ENCODE measurements around the gene ZNF845. TPM values are rescaled to one million over a fixed set of nuclear protein-coding genes. Genes with fewer than 3 reads are reported as not detected.

Gene ZNF845
- total and polyA plus RNA-seq, 2 experiments from 2014 or later: 5.5 to 22.1 TPM

GRCh38 chr19:53374743-53375142, 41.2 kb downstream of the ZNF845 start:
- no peaks in the 10 kb centered on the region for H3K9me2 ChIP-seq (ENCODE audit: insufficient read depth)
- H3K4me3 ChIP-seq: no peak overlapping the region
- DNase-seq (ENCODE audit: low spot score) (no peak), ATAC-seq (no peak)
- Mint-ChIP-seq H3K27ac (peak overlapping the region; percentile 50; the same call in 1 of the 2 replicates), H3K36me3 (ENCODE audit: low read depth) (peaks cover 83% of the 10 kb centered on the region), H3K4me3 (no peak overlapping the region), H3K9me3 (peaks cover 13% of the 10 kb centered on the region; the same call in 2 of the 3 replicates), H3K27me3 (ENCODE audit: insufficient read depth, low read depth, poor library complexity) (peaks cover 2% of the 10 kb centered on the region), H3K4me1 (peaks cover 35% of the 10 kb centered on the region)
- peak overlapping the region; percentile 28; the same call in 1 of the 2 replicates for H3K4me2 ChIP-seq
- H3F3A ChIP-seq (replicated peaks; ENCODE audit: low read depth): peaks cover 9% of the 10 kb centered on the region; the same call in 1 of the 2 replicates
- TF ChIP-seq STAT1 (IDR thresholded peaks at IDR 0.05; ENCODE audit: unreplicated experiment) (no peak), JUNB (IDR thresholded peaks at IDR 0.05; ENCODE audit: unreplicated experiment) (no peak), EZH2 (IDR thresholded peaks at IDR 0.05; ENCODE audit: low read depth, unreplicated experiment) (no peak), ZNF114 (CRISPR knock-in tag; IDR thresholded peaks at IDR 0.05) (no peak), ETS1 (IDR thresholded peaks at IDR 0.05) (no peak), ZNF462 (CRISPR knock-in tag; IDR thresholded peaks at IDR 0.05) (no peak), CREB1 (CRISPR knock-in tag; IDR thresholded peaks at IDR 0.05; ENCODE audit: low read depth) (no peak), REST (IDR thresholded peaks at IDR 0.05; ENCODE audit: unreplicated experiment) (no peak), NANOG (IDR thresholded peaks at IDR 0.05; ENCODE audit: borderline replicate concordance) (no peak), CTCF (conservative IDR thresholded peaks at IDR 0.05; ENCODE audit: low read depth in 2 of 2) (no peak), POLR2AphosphoS5 (IDR thresholded peaks at IDR 0.05; ENCODE audit: low read depth) (no peak)
- peaks cover 40% of the 10 kb centered on the region for H3K4me1 ChIP-seq (ENCODE audit: insufficient read depth)
- peak overlapping the region; percentile 90 for H3K27ac ChIP-seq (ENCODE audit: low read depth)
- H2AFZ ChIP-seq: no peak overlapping the region
- H3K79me2 ChIP-seq (replicated peaks; ENCODE audit: insufficient read depth): peaks cover 35% of the 10 kb centered on the region
- peaks cover 38% of the 10 kb centered on the region for H3K36me3 ChIP-seq (ENCODE audit: insufficient read depth)
- no peaks in the 10 kb centered on the region; the same call in 1 of the 2 replicates for H4K20me1 ChIP-seq (replicated peaks; ENCODE audit: insufficient read depth)
- no peaks in the 10 kb centered on the region for H3K27me3 ChIP-seq (ENCODE audit: insufficient read depth)

All from GM23338 (cell line).